Activated effector memory CD4-positive, alpha-beta T cell treated with anti-CD3 and anti-CD28 coated beads, Interleukin-2, amount 50 U/mL, for 16 hours (primary cell): ENCODE data around the gene YIF1A.
"Not testable (repeated sequence)": the region's sequence is repeated elsewhere in the genome, so short reads cannot be mapped to it uniquely, and the experiment has no call there.

Experiments used
- DNase-seq: peaks from one replicate; pipeline ENCODE4 v3.0.0-alpha.2; 2020

Gene YIF1A

GRCh38 chr11:66267379-66268243 is 21.3 kb downstream of the YIF1A start:
- peak; percentile 94 for DNase-seq

GRCh38 chr11:66267039-66267378 is 21.9 kb downstream of the YIF1A start:
- no peak for DNase-seq

GRCh38 chr11:66266378-66267038 is 22.4 kb downstream of the YIF1A start:
- DNase-seq: no peak

- no peak for DNase-seq
Measured at GRCh38 chr11:66265531-66266377, 23.2 kb downstream of the YIF1A start.

GRCh38 chr11:66264914-66265313 is 24.0 kb downstream of the YIF1A start:
- peak; percentile 78 for DNase-seq

GRCh38 chr11:66264383-66264782 is 24.6 kb downstream of the YIF1A start:
- no peak for DNase-seq

GRCh38 chr11:66263785-66264184 is 25.2 kb downstream of the YIF1A start:
- DNase-seq: no peak

- DNase-seq: no peak
Measured at GRCh38 chr11:66263231-66263630, 25.7 kb downstream of the YIF1A start.

GRCh38 chr11:66262696-66263095 is 26.2 kb downstream of the YIF1A start:
- no peak for DNase-seq

GRCh38 chr11:66262191-66262590 is 26.8 kb downstream of the YIF1A start:
- DNase-seq: no peak

GRCh38 chr11:66261578-66261977 is 27.4 kb downstream of the YIF1A start:
- no peak for DNase-seq

GRCh38 chr11:66259956-66260355 is 29.0 kb downstream of the YIF1A start:
- no peak for DNase-seq

GRCh38 chr11:66259225-66259624 is 29.7 kb downstream of the YIF1A start:
- no peak for DNase-seq

GRCh38 chr11:66258473-66258893 is 30.5 kb downstream of the YIF1A start:
- DNase-seq: no peak

- DNase-seq: not testable (repeated sequence)
Measured at GRCh38 chr11:66253081-66253480, 35.9 kb downstream of the YIF1A start.

- DNase-seq: no peak
Measured at GRCh38 chr11:66251809-66252208, 37.1 kb downstream of the YIF1A start.

- no peak for DNase-seq
Measured at GRCh38 chr11:66248903-66249302, 40.0 kb downstream of the YIF1A start.

- no peak for DNase-seq
Measured at GRCh38 chr11:66247801-66248200, 41.1 kb downstream of the YIF1A start.

GRCh38 chr11:66247295-66247694 is 41.6 kb downstream of the YIF1A start:
- DNase-seq: no peak

- DNase-seq: no peak
Measured at GRCh38 chr11:66243782-66244535, 45.0 kb downstream of the YIF1A start.

- DNase-seq: no peak
Measured at GRCh38 chr11:66242095-66242765, 46.7 kb downstream of the YIF1A start.

GRCh38 chr11:66240781-66241136 is 48.2 kb downstream of the YIF1A start:
- DNase-seq: no peak
